Caco-2 (cell line): ENCODE data around the gene COPS6. TPM values are rescaled to one million over a fixed set of nuclear protein-coding genes. Genes with fewer than 3 reads are reported as not detected.

Source experiments
- BruUV-seq: library from RNA; stranded (reverse); fragments of 400-500 nt; replicated peaks from 2 replicates; lab custom pipeline; 2021; lab: Mats Ljungman, UMichigan
- CTCF ChIA-PET: fragments of 300-600 bp; sonication (Branson Sonifier 250); formaldehyde crosslinking; loops from one replicate; lab custom pipeline; 2022; ENCODE audit warnings: antibody characterized with exemption; lab: Charles Lee
- POLR2A ChIA-PET: fragments of 300-600 bp; sonication (Branson Sonifier 250); formaldehyde crosslinking; loops from one replicate; lab custom pipeline; 2022; ENCODE audit warnings: antibody characterized with exemption; lab: Charles Lee
- DNase-seq, 2 experiments: peaks; one replicate each; pipeline versions ENCODE4 v3.0.0 to v3.0.0-alpha.2; 2020 to 2022
- H3K27me3 ChIP-seq: replicated peaks from 2 replicates; pipeline ENCODE4 v1.6.0; 2011; ENCODE audit warnings: low read length; ENCODE audit not compliant: control insufficient read depth, insufficient read depth
- H3K36me3 ChIP-seq: 2 replicates; pipeline ENCODE4 v1.5.1; 2011; ENCODE audit warnings: low read length; ENCODE audit not compliant: control insufficient read depth, insufficient read depth
- H3K4me1 ChIP-seq: fragments of 250-450 bp; sonication (Bioruptor Pico); 2 replicates; pipeline ENCODE4 v1.5.1; 2020; ENCODE audit warnings: mild to moderate bottlenecking
- H3K4me3 ChIP-seq: 2 replicates; pipeline ENCODE4 v1.5.1; 2011; ENCODE audit warnings: low read depth, mild to moderate bottlenecking, control low read depth, low read length
- H3K9me3 ChIP-seq: fragments of 250-450 bp; sonication (Bioruptor Pico); 2 replicates; pipeline ENCODE4 v1.5.1; 2020; ENCODE audit warnings: mild to moderate bottlenecking, moderate library complexity
- H3K27ac Mint-ChIP-seq: one replicate; pipeline ENCODE4 v1.8.0; 2022; ENCODE audit warnings: mixed read lengths; ENCODE audit not compliant: unreplicated experiment
- H3K27me3 Mint-ChIP-seq: one replicate; pipeline ENCODE4 v1.8.0; 2022; ENCODE audit warnings: mixed read lengths; ENCODE audit not compliant: insufficient read depth, unreplicated experiment
- H3K36me3 Mint-ChIP-seq: one replicate; pipeline ENCODE4 v1.8.0; 2022; ENCODE audit warnings: mild to moderate bottlenecking, mixed read lengths; ENCODE audit not compliant: insufficient read depth, unreplicated experiment
- H3K4me1 Mint-ChIP-seq: one replicate; pipeline ENCODE4 v1.8.0; 2022; ENCODE audit warnings: low read depth, mixed read lengths; ENCODE audit not compliant: unreplicated experiment
- H3K4me3 Mint-ChIP-seq: one replicate; pipeline ENCODE4 v1.8.0; 2022; ENCODE audit warnings: mild to moderate bottlenecking, moderate library complexity, mixed read lengths; ENCODE audit not compliant: unreplicated experiment
- H3K9me3 Mint-ChIP-seq: one replicate; pipeline ENCODE4 v1.8.0; 2022; ENCODE audit warnings: mixed read lengths; ENCODE audit not compliant: unreplicated experiment
- CTCF ChIP-seq, 2 experiments: fragments of 200-600 bp in 1 of 2; IDR thresholded peaks; 1 replicate in 1 of 2; 2 replicates in 1 of 2; pipeline versions ENCODE4 v1.5.1 to v1.8.0; 2011 to 2022; ENCODE audit warnings: antibody characterized with exemption in 1 of 2, control low read depth in 1 of 2, inconsistent platforms in 1 of 2, low read depth in 1 of 2, low read length in 1 of 2, mild to moderate bottlenecking in 1 of 2, moderate library complexity in 1 of 2; ENCODE audit not compliant: insufficient read depth in 1 of 2, severe bottlenecking in 1 of 2, unreplicated experiment in 1 of 2
- intact Hi-C: fragments of 100-400 bp; cut with micrococcal nuclease; formaldehyde crosslinking; loops from one replicate; pipeline ENCODE4 v1.10.0; 2022; ENCODE audit not compliant: unreplicated experiment
- total RNA-seq: library from RNA; stranded (reverse); gene quantifications from 2 replicates; pipeline ENCODE4 v1.2.3, GENCODE V29; 2022

Gene COPS6
- total RNA-seq, 1 experiment from 2014 or later = 142 TPM

- intact Hi-C loops = no loop called here
- no peaks in the 10 kb centered on the region for H3K4me1 Mint-ChIP-seq
Measured at GRCh38 chr7:100061518-100062193, 27.1 kb upstream of the COPS6 start.

GRCh38 chr7:100063376-100063775 lies 25.4 kb upstream of the COPS6 start:
- POLR2A ChIA-PET = interaction anchor here (0.5 kb wide), 1 partner anchor 1382 kb away, joined by 7 read pairs; no protein-coding TSS in a partner anchor
- CTCF ChIA-PET = interaction anchor here (1.4 kb wide), 1 partner anchor 69 kb away, joined by 4 read pairs; no protein-coding TSS in a partner anchor
- no peaks in the 10 kb centered on the region for H3K27me3 Mint-ChIP-seq

More at GRCh38 chr7:100061518-100062193, 27.1 kb upstream of the COPS6 start:
- ChIA-PET CTCF (no interaction called here), POLR2A (no interaction called here)
- no peak for TF ChIP-seq CTCF (IDR thresholded peaks at IDR 0.05; ENCODE audit: insufficient read depth in 1 of 2, low read depth in 1 of 2, low read length in 1 of 2, severe bottlenecking in 1 of 2, unreplicated experiment in 1 of 2)
- Mint-ChIP-seq H3K27ac (no peak overlapping the region), H3K27me3 (no peaks in the 10 kb centered on the region), H3K4me3 (no peak overlapping the region), H3K9me3 (no peaks in the 10 kb centered on the region), H3K36me3 (peaks cover 77% of the 10 kb centered on the region)
- H3K36me3 ChIP-seq = peaks cover 2% of the 10 kb centered on the region
- H3K4me1 ChIP-seq = no peaks in the 10 kb centered on the region; the same call in 1 of the 2 replicates
- no peaks in the 10 kb centered on the region for H3K27me3 ChIP-seq
- H3K4me3 ChIP-seq = no peak overlapping the region
- no peaks in the 10 kb centered on the region for H3K9me3 ChIP-seq
- BruUV-seq = no TSS peak
- DNase-seq = no peak

GRCh38 chr7:100064162-100064561 lies 24.6 kb upstream of the COPS6 start:
- no peaks in the 10 kb centered on the region for H3K27me3 Mint-ChIP-seq
- H3K9me3 Mint-ChIP-seq = no peaks in the 10 kb centered on the region
- DNase-seq = no peak
- peaks cover 61% of the 10 kb centered on the region for H3K36me3 Mint-ChIP-seq
- no peak for TF ChIP-seq CTCF (IDR thresholded peaks at IDR 0.05; ENCODE audit: insufficient read depth in 1 of 2, low read depth in 1 of 2, low read length in 1 of 2, severe bottlenecking in 1 of 2, unreplicated experiment in 1 of 2)
- H3K27ac Mint-ChIP-seq = no peak overlapping the region
- no peak overlapping the region for H3K4me3 Mint-ChIP-seq
- Histone ChIP-seq H3K4me1 (no peaks in the 10 kb centered on the region; the same call in 1 of the 2 replicates), H3K4me3 (no peak overlapping the region), H3K27me3 (no peaks in the 10 kb centered on the region), H3K36me3 (no peaks in the 10 kb centered on the region; the same call in 1 of the 2 replicates), H3K9me3 (no peaks in the 10 kb centered on the region)
- ChIA-PET POLR2A (no interaction called here), CTCF (interaction anchor here (0.6 to 1.4 kb wide), 3 partner anchors 21 to 70 kb away, joined by 3 to 4 read pairs (median 4); no protein-coding TSS in a partner anchor)
- TSS peak; percentile 39 for BruUV-seq
- intact Hi-C loops = no loop called here
- no peaks in the 10 kb centered on the region for H3K4me1 Mint-ChIP-seq

More at GRCh38 chr7:100063376-100063775, 25.4 kb upstream of the COPS6 start:
- intact Hi-C loops = no loop called here
- Mint-ChIP-seq H3K4me3 (no peak overlapping the region), H3K4me1 (no peaks in the 10 kb centered on the region), H3K36me3 (peaks cover 66% of the 10 kb centered on the region), H3K9me3 (no peaks in the 10 kb centered on the region), H3K27ac (no peak overlapping the region)
- no peak for DNase-seq
- no TSS peak for BruUV-seq
- no peaks in the 10 kb centered on the region for H3K9me3 ChIP-seq
- H3K4me1 ChIP-seq = no peaks in the 10 kb centered on the region; the same call in 1 of the 2 replicates
- H3K27me3 ChIP-seq = no peaks in the 10 kb centered on the region
- no peak overlapping the region for H3K4me3 ChIP-seq
- H3K36me3 ChIP-seq = no peaks in the 10 kb centered on the region; the same call in 1 of the 2 replicates
- no peak for TF ChIP-seq CTCF (IDR thresholded peaks at IDR 0.05; ENCODE audit: insufficient read depth in 1 of 2, low read depth in 1 of 2, low read length in 1 of 2, severe bottlenecking in 1 of 2, unreplicated experiment in 1 of 2)
